Stimulated activated CD8-positive, alpha-beta memory T cell treated with anti-CD3 and anti-CD28 coated beads, Interleukin-12 subunit alpha, Interleukin-12 subunit beta, amount 100 ng/mL, for 4 hours (primary cell): ENCODE data around the gene FILIP1L.

Source experiments
- DNase-seq: peaks from one replicate; pipeline ENCODE4 v3.0.0-alpha.2; 2020; ENCODE audit warnings: low read depth

FILIP1L gene

GRCh38 chr3:100042166-100042981 lies 71.9 kb downstream of the FILIP1L start:
- no peak for DNase-seq

- no peak for DNase-seq
Observed at GRCh38 chr3:100041328-100041749, 73.0 kb downstream of the FILIP1L start.

- no peak for DNase-seq
Observed at GRCh38 chr3:100040451-100041225, 73.7 kb downstream of the FILIP1L start.

- no peak for DNase-seq
Observed at GRCh38 chr3:100039075-100039474, 75.2 kb downstream of the FILIP1L start.

- DNase-seq: no peak
Observed at GRCh38 chr3:100033903-100034471, 80.3 kb downstream of the FILIP1L start.

GRCh38 chr3:100033184-100033583 lies 81.1 kb downstream of the FILIP1L start:
- no peak for DNase-seq

GRCh38 chr3:100032243-100032642 lies 82.1 kb downstream of the FILIP1L start:
- no peak for DNase-seq

- DNase-seq: no peak
Observed at GRCh38 chr3:100030914-100031425, 83.3 kb downstream of the FILIP1L start.

- no peak for DNase-seq
Observed at GRCh38 chr3:100030346-100030745, 84.0 kb downstream of the FILIP1L start.

- no peak for DNase-seq
Observed at GRCh38 chr3:100029689-100030088, 84.6 kb downstream of the FILIP1L start.

GRCh38 chr3:100029052-100029451 lies 85.2 kb downstream of the FILIP1L start:
- no peak for DNase-seq

- no peak for DNase-seq
Observed at GRCh38 chr3:100027321-100027720, 87.0 kb downstream of the FILIP1L start.

GRCh38 chr3:100024520-100025303 lies 89.6 kb downstream of the FILIP1L start:
- DNase-seq: no peak

GRCh38 chr3:100023595-100023994 lies 90.7 kb downstream of the FILIP1L start:
- no peak for DNase-seq

GRCh38 chr3:100023150-100023549 lies 91.2 kb downstream of the FILIP1L start:
- DNase-seq: no peak

GRCh38 chr3:100022506-100022905 lies 91.8 kb downstream of the FILIP1L start:
- DNase-seq: no peak

GRCh38 chr3:100020876-100021644 lies 93.2 kb downstream of the FILIP1L start:
- no peak for DNase-seq

- DNase-seq: no peak
Observed at GRCh38 chr3:100019719-100020118, 94.6 kb downstream of the FILIP1L start.

- no peak for DNase-seq
Observed at GRCh38 chr3:100018806-100019205, 95.5 kb downstream of the FILIP1L start.

- no peak for DNase-seq
Observed at GRCh38 chr3:100010087-100010417, 104.2 kb downstream of the FILIP1L start.
